GM23248 (cell line): Measurements from ENCODE around the gene MMS19.

Experiments
- EZH2 ChIP-seq: fragments of 200-600 bp; sonication (generic); IDR thresholded peaks from 2 replicates; pipeline ENCODE4 v1.6.1; 2018; ENCODE audit warnings: antibody characterized with exemption, mild to moderate bottlenecking; ENCODE audit not compliant: insufficient read depth, poor library complexity, severe bottlenecking
- EZH2phosphoT487 ChIP-seq: fragments of 200-600 bp; sonication (generic); IDR thresholded peaks from 2 replicates; pipeline ENCODE4 v1.6.1; 2018; ENCODE audit warnings: antibody characterized with exemption, moderate library complexity, mild to moderate bottlenecking, low read depth; ENCODE audit not compliant: insufficient read depth

DNA sequence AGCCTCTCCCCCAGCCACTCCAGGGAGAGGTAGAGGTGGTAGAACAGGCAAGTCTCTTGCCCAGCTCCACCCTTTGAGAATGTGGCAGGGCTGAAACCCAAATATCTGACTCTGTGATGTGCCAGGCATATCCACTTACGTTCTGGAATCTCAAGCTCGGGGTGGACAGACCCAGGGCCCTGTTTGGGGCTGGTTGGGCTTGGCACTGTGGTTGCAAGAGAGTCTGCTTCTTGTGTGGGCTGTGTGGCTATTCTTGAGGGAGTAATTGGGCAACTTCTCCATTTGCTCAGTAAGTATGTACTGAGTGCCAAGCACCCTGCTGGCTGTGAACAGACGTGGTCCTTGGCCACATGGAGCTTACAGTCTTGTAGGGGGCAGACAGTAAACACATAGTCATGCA is 5.2 kb upstream of the MMS19 start:
- TF ChIP-seq EZH2, result no peak
- no peak for TF ChIP-seq EZH2phosphoT487
